HEK293 (cell line): Measurements from ENCODE around the gene IL1RAPL1.

Experiments
- CTCF ChIA-PET: fragments of 350-600 bp; formaldehyde crosslinking; extraction: SDS; loops from one replicate; lab custom pipeline; 2021; ENCODE audit warnings: antibody characterized with exemption; lab: Yijun Ruan, JAX
- POLR2A ChIA-PET: fragments of 300-600 bp; formaldehyde crosslinking; extraction: SDS; loops from one replicate; lab custom pipeline; 2020; ENCODE audit warnings: antibody characterized with exemption, inconsistent platforms; lab: Yijun Ruan, JAX
- H3K27ac ChIP-seq: fragments of 200-500 bp; sonication (Bioruptor generic); 2 replicates; pipeline ENCODE4 v1.5.1; 2014; ENCODE audit warnings: low read depth, low read length, control low read depth, inconsistent platforms; ENCODE audit errors: extremely low read depth
- H3K36me3 ChIP-seq, 2 experiments: fragments of 200-500 bp in 1 of 2; sonication (Bioruptor generic) in 1 of 2; 1 replicate in 1 of 2; 2 replicates in 1 of 2; pipeline ENCODE4 v1.5.1; 2014 to 2017; ENCODE audit warnings: inconsistent platforms in 2 of 2, low read length in 2 of 2; ENCODE audit not compliant: control insufficient read depth in 2 of 2, insufficient read depth in 1 of 2
- H3K4me1 ChIP-seq: fragments of 200-500 bp; sonication (Bioruptor generic); 2 replicates; pipeline ENCODE4 v1.5.1; 2014; ENCODE audit warnings: mild to moderate bottlenecking, low read length, inconsistent platforms; ENCODE audit not compliant: control insufficient read depth, insufficient read depth
- H3K4me3 ChIP-seq: 2 replicates; pipeline ENCODE4 v1.5.1; 2011; ENCODE audit warnings: low read depth, mild to moderate bottlenecking, control low read depth, low read length, moderate library complexity
- H3K9me3 ChIP-seq: fragments of 200-500 bp; sonication (Bioruptor generic); 2 replicates; pipeline ENCODE4 v1.5.1; 2014; ENCODE audit warnings: low read depth, low read length, inconsistent platforms; ENCODE audit not compliant: control insufficient read depth, insufficient read depth
- EGR2 ChIP-seq: fragments of 450-650 bp; formaldehyde crosslinking; IDR thresholded peaks from 2 replicates; pipeline ENCODE4 v1.5.1; 2016; ENCODE audit warnings: low read depth, missing biosample characterization, missing genetic modification characterization
- GFI1B ChIP-seq: fragments of 450-650 bp; formaldehyde crosslinking; IDR thresholded peaks from 2 replicates; pipeline ENCODE4 v1.5.1; 2016; ENCODE audit warnings: missing biosample characterization, missing genetic modification characterization
- HOXA7 ChIP-seq: sonication (generic); formaldehyde crosslinking; IDR thresholded peaks from 2 replicates; pipeline ENCODE4 v1.8.1; 2022; ENCODE audit warnings: missing genetic modification reagents, borderline replicate concordance
- HOXC10 ChIP-seq: sonication (generic); formaldehyde crosslinking; IDR thresholded peaks from 2 replicates; pipeline ENCODE4 v1.8.1; 2023; ENCODE audit warnings: mild to moderate bottlenecking, missing genetic modification reagents
- MYNN ChIP-seq: fragments of 450-650 bp; formaldehyde crosslinking; IDR thresholded peaks from 2 replicates; pipeline ENCODE4 v1.5.1; 2016; ENCODE audit warnings: missing biosample characterization, missing genetic modification characterization, borderline replicate concordance
- OSR2 ChIP-seq: fragments of 450-650 bp; formaldehyde crosslinking; IDR thresholded peaks from 2 replicates; pipeline ENCODE4 v1.5.1; 2016; ENCODE audit warnings: missing biosample characterization, missing genetic modification characterization
- PATZ1 ChIP-seq: fragments of 450-650 bp; formaldehyde crosslinking; IDR thresholded peaks from 2 replicates; pipeline ENCODE4 v1.5.1; 2016; ENCODE audit warnings: missing biosample characterization, missing genetic modification characterization
- PRDM10 ChIP-seq: fragments of 450-650 bp; formaldehyde crosslinking; IDR thresholded peaks from 2 replicates; pipeline ENCODE4 v1.5.1; 2016; ENCODE audit warnings: missing biosample characterization, missing genetic modification characterization
- TRIM28 ChIP-seq: IDR thresholded peaks from 2 replicates; pipeline ENCODE4 v1.6.1; 2011; ENCODE audit warnings: low read length, control low read depth, borderline replicate concordance
- YY2 ChIP-seq: fragments of 450-650 bp; formaldehyde crosslinking; IDR thresholded peaks from 2 replicates; pipeline ENCODE4 v1.5.1; 2016; ENCODE audit warnings: missing biosample characterization, missing genetic modification characterization
- ZNF121 ChIP-seq: fragments of 450-650 bp; formaldehyde crosslinking; IDR thresholded peaks from 2 replicates; pipeline ENCODE4 v1.5.1; 2016; ENCODE audit warnings: missing biosample characterization, missing genetic modification characterization
- ZNF138 ChIP-seq: fragments of 450-650 bp; formaldehyde crosslinking; IDR thresholded peaks from 2 replicates; pipeline ENCODE4 v1.5.1; 2016; ENCODE audit warnings: missing biosample characterization, missing genetic modification characterization, borderline replicate concordance
- ZNF175 ChIP-seq: fragments of 450-650 bp; formaldehyde crosslinking; IDR thresholded peaks from 2 replicates; pipeline ENCODE4 v1.5.1; 2016; ENCODE audit warnings: missing biosample characterization, missing genetic modification characterization
- ZNF211 ChIP-seq: fragments of 450-650 bp; formaldehyde crosslinking; IDR thresholded peaks from 2 replicates; pipeline ENCODE4 v1.5.1; 2016; ENCODE audit warnings: low read depth, missing biosample characterization, missing genetic modification characterization
- ZNF221 ChIP-seq: fragments of 450-650 bp; formaldehyde crosslinking; IDR thresholded peaks from 2 replicates; pipeline ENCODE4 v1.5.1; 2017; ENCODE audit warnings: missing biosample characterization, missing genetic modification characterization, borderline replicate concordance
- ZNF23 ChIP-seq: fragments of 450-650 bp; formaldehyde crosslinking; IDR thresholded peaks from 2 replicates; pipeline ENCODE4 v1.5.1; 2016; ENCODE audit warnings: missing biosample characterization, missing genetic modification characterization, borderline replicate concordance
- ZNF274 ChIP-seq, 2 experiments: fragments of 200-500 bp in 1 of 2; fragments of 450-650 bp in 1 of 2; sonication (Bioruptor generic) in 1 of 2; formaldehyde crosslinking in 1 of 2; IDR thresholded peaks; 2 replicates each; pipeline versions ENCODE4 v1.5.1 to v1.6.1; 2014 to 2016; ENCODE audit warnings: borderline replicate concordance in 1 of 2, inconsistent platforms in 1 of 2, low read length in 1 of 2, missing biosample characterization in 1 of 2, missing genetic modification characterization in 1 of 2
- ZNF311 ChIP-seq: fragments of 450-650 bp; formaldehyde crosslinking; IDR thresholded peaks from 2 replicates; pipeline ENCODE4 v1.5.1; 2017; ENCODE audit warnings: missing biosample characterization, missing genetic modification characterization, borderline replicate concordance
- ZNF324 ChIP-seq: fragments of 450-650 bp; formaldehyde crosslinking; IDR thresholded peaks from 2 replicates; pipeline ENCODE4 v1.5.1; 2016; ENCODE audit warnings: missing biosample characterization, missing genetic modification characterization
- ZNF354C ChIP-seq: fragments of 450-650 bp; formaldehyde crosslinking; IDR thresholded peaks from 2 replicates; pipeline ENCODE4 v1.5.1; 2016; ENCODE audit warnings: missing biosample characterization, missing genetic modification characterization, low read depth, borderline replicate concordance
- ZNF449 ChIP-seq: fragments of 450-650 bp; formaldehyde crosslinking; IDR thresholded peaks from 2 replicates; pipeline ENCODE4 v1.5.1; 2017; ENCODE audit warnings: missing biosample characterization, mild to moderate bottlenecking, missing genetic modification characterization, moderate library complexity
- ZNF561 ChIP-seq: fragments of 450-650 bp; IDR thresholded peaks from 2 replicates; pipeline ENCODE4 v1.5.1; 2018; ENCODE audit warnings: missing biosample characterization, missing genetic modification characterization, borderline replicate concordance
- ZNF600 ChIP-seq: fragments of 450-650 bp; formaldehyde crosslinking; IDR thresholded peaks from 2 replicates; pipeline ENCODE4 v1.5.1; 2016; ENCODE audit warnings: missing biosample characterization, missing genetic modification characterization
- ZNF621 ChIP-seq: fragments of 450-650 bp; formaldehyde crosslinking; IDR thresholded peaks from 2 replicates; pipeline ENCODE4 v1.5.1; 2017; ENCODE audit warnings: missing biosample characterization, missing genetic modification characterization
- ZNF629 ChIP-seq: fragments of 450-650 bp; formaldehyde crosslinking; IDR thresholded peaks from 2 replicates; pipeline ENCODE4 v1.5.1; 2017; ENCODE audit warnings: missing biosample characterization, missing genetic modification characterization
- ZNF660 ChIP-seq: fragments of 450-650 bp; IDR thresholded peaks from 2 replicates; pipeline ENCODE4 v1.5.1; 2018; ENCODE audit warnings: missing biosample characterization, mild to moderate bottlenecking, missing genetic modification characterization
- ZNF677 ChIP-seq: fragments of 450-650 bp; IDR thresholded peaks from 2 replicates; pipeline ENCODE4 v1.5.0; 2018; ENCODE audit warnings: missing biosample characterization, mild to moderate bottlenecking, missing genetic modification characterization, moderate library complexity
- ZNF692 ChIP-seq: fragments of 450-650 bp; formaldehyde crosslinking; IDR thresholded peaks from 2 replicates; pipeline ENCODE4 v1.5.1; 2016; ENCODE audit warnings: missing biosample characterization, missing genetic modification characterization
- ZNF707 ChIP-seq: fragments of 450-650 bp; formaldehyde crosslinking; IDR thresholded peaks from 2 replicates; pipeline ENCODE4 v1.5.1; 2016; ENCODE audit warnings: missing biosample characterization, missing genetic modification characterization

The IL1RAPL1 gene

GRCh38 chrX:29952016-29952415 lies 1364.8 kb downstream of the IL1RAPL1 start:
- H3K4me1 ChIP-seq = no peaks in the 10 kb centered on the region
- TF ChIP-seq ZNF23 (tag by site-specific recombination) (no peak), ZNF677 (tag by site-specific recombination) (no peak), HOXC10 (CRISPR knock-in tag) (no peak), ZNF621 (tag by site-specific recombination) (no peak), PRDM10 (no peak), ZNF211 (tag by site-specific recombination) (no peak), ZNF324 (no peak), HOXA7 (CRISPR knock-in tag) (no peak), TRIM28 (no peak), EGR2 (tag by site-specific recombination) (no peak), ZNF175 (tag by site-specific recombination) (no peak), GFI1B (tag by site-specific recombination) (no peak), ZNF707 (tag by site-specific recombination) (no peak), ZNF274 (IDR thresholded peaks at IDR 0.05; ENCODE audit: low read length) (no peak), ZNF274 (tag by site-specific recombination; IDR thresholded peaks at IDR 0.05; ENCODE audit: borderline replicate concordance) (no peak), ZNF561 (tag by site-specific recombination) (no peak), ZNF221 (tag by site-specific recombination) (no peak), OSR2 (tag by site-specific recombination) (no peak)
- no peak overlapping the region for H3K4me3 ChIP-seq
- H3K27ac ChIP-seq = no peak overlapping the region
- ChIA-PET CTCF (no interaction called here), POLR2A (no interaction called here)
- no peaks in the 10 kb centered on the region for H3K9me3 ChIP-seq
- no peaks in the 10 kb centered on the region for H3K36me3 ChIP-seq

- Histone ChIP-seq H3K36me3 (no peaks in the 10 kb centered on the region), H3K27ac (no peak overlapping the region), H3K4me3 (no peak overlapping the region), H3K4me1 (no peaks in the 10 kb centered on the region), H3K9me3 (no peaks in the 10 kb centered on the region)
- ChIA-PET CTCF (no interaction called here), POLR2A (no interaction called here)
- TF ChIP-seq ZNF629 (tag by site-specific recombination) (no peak), MYNN (tag by site-specific recombination) (no peak), ZNF311 (no peak), PATZ1 (tag by site-specific recombination) (no peak), ZNF121 (tag by site-specific recombination) (no peak), ZNF138 (no peak), ZNF221 (tag by site-specific recombination) (no peak), YY2 (tag by site-specific recombination) (no peak), ZNF660 (no peak), ZNF449 (tag by site-specific recombination) (no peak), ZNF692 (tag by site-specific recombination) (no peak), ZNF600 (tag by site-specific recombination) (no peak), ZNF354C (no peak)
These were observed 1374.8 kb downstream of the IL1RAPL1 start for GRCh38 chrX:29962061-29962460.
